Mesendoderm (in vitro differentiated cells): ENCODE results near the gene CDC7.
"Not testable (repeated sequence)": the region's sequence is repeated elsewhere in the genome, so short reads cannot be mapped to it uniquely, and the experiment has no call there.

ENCODE experiments used
- DNase-seq: peaks from one replicate; pipeline ENCODE4 v3.0.0; 2013
- H2AK5ac ChIP-seq: 2 replicates; pipeline ENCODE4 v1.6.1; 2013; ENCODE audit warnings: low read length, inconsistent platforms
- H2BK120ac ChIP-seq: 2 replicates; pipeline ENCODE4 v1.6.1; 2013; ENCODE audit warnings: low read depth, mild to moderate bottlenecking, low read length, moderate library complexity, mixed read lengths
- H2BK15ac ChIP-seq: replicated peaks from 2 replicates; pipeline ENCODE4 v1.6.1; 2013; ENCODE audit warnings: low read depth, mild to moderate bottlenecking, moderate library complexity
- H2BK5ac ChIP-seq: 2 replicates; pipeline ENCODE4 v1.6.1; 2013; ENCODE audit warnings: low read length, inconsistent platforms
- H3K18ac ChIP-seq: 2 replicates; pipeline ENCODE4 v1.6.1; 2013; ENCODE audit warnings: mild to moderate bottlenecking, low read length, mixed read lengths
- H3K23ac ChIP-seq: one replicate; pipeline ENCODE4 v1.6.1; 2013; ENCODE audit warnings: low read length
- H3K27ac ChIP-seq: 2 replicates; pipeline ENCODE4 v1.5.1; 2013; ENCODE audit warnings: low read depth, mild to moderate bottlenecking, inconsistent platforms, low read length, moderate library complexity
- H3K27me3 ChIP-seq: 2 replicates; pipeline ENCODE4 v1.6.1; 2013; ENCODE audit warnings: low read length, control low read depth, mild to moderate bottlenecking, inconsistent platforms; ENCODE audit not compliant: insufficient read depth, poor library complexity
- H3K36me3 ChIP-seq: 2 replicates; pipeline ENCODE4 v1.6.1; 2013; ENCODE audit warnings: low read length, inconsistent platforms; ENCODE audit not compliant: control insufficient read depth, insufficient read depth
- H3K4ac ChIP-seq: one replicate; pipeline ENCODE4 v1.6.1; 2013; ENCODE audit warnings: low read depth, mild to moderate bottlenecking, low read length, moderate library complexity
- H3K4me1 ChIP-seq: 2 replicates; pipeline ENCODE4 v1.6.1; 2013; ENCODE audit warnings: low read depth, low read length, inconsistent platforms; ENCODE audit not compliant: control insufficient read depth
- H3K4me2 ChIP-seq: 2 replicates; pipeline ENCODE4 v1.6.1; 2013; ENCODE audit warnings: low read length
- H3K4me3 ChIP-seq: 2 replicates; pipeline ENCODE4 v1.5.1; 2013; ENCODE audit warnings: mild to moderate bottlenecking, low read length
- H3K56ac ChIP-seq: one replicate; pipeline ENCODE4 v1.6.1; 2013; ENCODE audit warnings: low read length
- H3K79me1 ChIP-seq: 2 replicates; pipeline ENCODE4 v1.6.1; 2013; ENCODE audit warnings: low read length, inconsistent platforms
- H3K79me2 ChIP-seq: 2 replicates; pipeline ENCODE4 v1.6.1; 2013; ENCODE audit warnings: mild to moderate bottlenecking, low read length; ENCODE audit not compliant: control insufficient read depth, insufficient read depth
- H3K9ac ChIP-seq: 2 replicates; pipeline ENCODE4 v1.6.1; 2013; ENCODE audit warnings: low read length, inconsistent platforms
- H4K5ac ChIP-seq: one replicate; pipeline ENCODE4 v1.6.1; 2013; ENCODE audit warnings: low read length
- H4K8ac ChIP-seq: one replicate; pipeline ENCODE4 v1.6.1; 2013; ENCODE audit warnings: low read depth, mild to moderate bottlenecking, control low read depth, low read length, moderate library complexity
- WGBS: extraction: QIAGEN DNeasy Blood & Tissue Kit; methylation state at CpG from one replicate; pipeline ENCODE4 v1.1.7; 2013; ENCODE audit warnings: low lambda C conversion rate, missing lambda C conversion rate; ENCODE audit not compliant: insufficient coverage; ENCODE audit errors: extremely low coverage; 5-methylcytosine and 5-hydroxymethylcytosine counted together

CDC7 gene

DNA sequence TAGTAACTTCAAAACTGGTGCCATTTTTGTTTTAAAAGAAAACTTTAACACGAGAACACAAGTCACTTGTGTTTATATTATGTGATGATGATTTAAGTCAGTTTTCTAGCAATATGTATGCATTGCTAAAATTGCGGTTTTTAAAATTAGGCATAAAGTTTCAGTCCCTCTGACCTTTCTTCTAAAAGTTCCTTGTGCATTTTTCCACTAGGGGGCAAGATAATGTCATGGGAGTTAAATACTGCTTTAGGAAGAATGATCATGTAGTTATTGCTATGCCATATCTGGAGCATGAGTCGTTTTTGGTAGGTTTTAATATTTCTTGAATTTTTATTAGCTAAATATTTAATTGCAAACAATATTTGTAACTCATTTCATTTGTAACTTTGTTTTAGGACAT is 10.7 kb downstream of the CDC7 start:
- H3K36me3 ChIP-seq, result no peaks in the 10 kb centered on the region

GRCh38 chr1:91513160-91513559 is 12.5 kb downstream of the CDC7 start:
- WGBS, result no CpG with 5 or more reads among the region's 2 CpGs
- H4K8ac ChIP-seq, result no peak overlapping the region
- DNase-seq, result no peak

More for the DNA sequence above, 10.7 kb downstream of the CDC7 start:
- Histone ChIP-seq H4K5ac (no peak overlapping the region), H3K27ac (no peak overlapping the region), H3K4me3 (no peak overlapping the region), H3K4me2 (no peak overlapping the region), H4K8ac (no peak overlapping the region), H3K27me3 (no peaks in the 10 kb centered on the region), H3K79me1 (no peaks in the 10 kb centered on the region), H3K4me1 (no peaks in the 10 kb centered on the region), H2BK15ac (no peak overlapping the region), H3K9ac (no peak overlapping the region), H3K79me2 (no peaks in the 10 kb centered on the region), H2BK120ac (no peak overlapping the region), H3K4ac (no peak overlapping the region), H3K23ac (no peak overlapping the region), H2AK5ac (no peak overlapping the region), H3K56ac (no peak overlapping the region), H2BK5ac (no peak overlapping the region), H3K18ac (no peak overlapping the region)
- peak; percentile 48 for DNase-seq
- no CpG with 5 or more reads among the region's 3 CpGs for WGBS

DNA sequence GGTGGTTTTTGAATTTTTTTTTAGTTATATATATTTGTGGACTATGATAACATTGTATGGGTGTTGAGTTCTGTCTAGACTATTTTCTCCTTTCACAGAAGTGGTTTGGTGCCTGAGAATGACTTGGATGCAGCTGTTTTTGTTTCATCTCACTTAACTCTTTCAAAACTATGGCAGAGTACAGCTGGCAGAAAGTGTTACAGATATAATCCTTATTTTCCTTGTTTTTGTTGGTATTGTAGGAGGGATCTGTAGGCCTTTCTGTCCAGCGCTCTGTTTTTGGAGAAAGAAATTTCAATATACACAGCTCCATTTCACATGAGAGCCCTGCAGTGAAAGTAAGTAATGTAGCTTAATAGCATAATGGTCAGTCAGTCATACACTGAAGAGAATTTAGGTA is 13.1 kb downstream of the CDC7 start:
- Histone ChIP-seq H3K79me2 (no peaks in the 10 kb centered on the region), H4K8ac (no peak overlapping the region), H3K9ac (no peak overlapping the region), H3K56ac (no peak overlapping the region), H2BK120ac (no peak overlapping the region), H3K27ac (no peak overlapping the region), H3K4me1 (no peaks in the 10 kb centered on the region), H3K79me1 (no peaks in the 10 kb centered on the region), H2AK5ac (no peak overlapping the region), H3K36me3 (no peaks in the 10 kb centered on the region), H3K23ac (no peak overlapping the region), H3K4me3 (no peak overlapping the region), H3K4me2 (no peak overlapping the region), H3K18ac (no peak overlapping the region), H3K4ac (no peak overlapping the region), H2BK5ac (no peak overlapping the region), H2BK15ac (no peak overlapping the region), H3K27me3 (no peaks in the 10 kb centered on the region), H4K5ac (no peak overlapping the region)
- no peak for DNase-seq
- no CpG with 5 or more reads among the region's 1 CpG for WGBS

More at GRCh38 chr1:91513160-91513559, 12.5 kb downstream of the CDC7 start:
- no peak overlapping the region for H3K56ac ChIP-seq
- H2BK15ac ChIP-seq, result no peak overlapping the region
- no peaks in the 10 kb centered on the region for H3K4me1 ChIP-seq
- H3K79me1 ChIP-seq, result no peaks in the 10 kb centered on the region
- no peak overlapping the region for H3K4ac ChIP-seq
- no peaks in the 10 kb centered on the region for H3K36me3 ChIP-seq
- no peak overlapping the region for H3K4me3 ChIP-seq
- H3K9ac ChIP-seq, result no peak overlapping the region
- H3K27me3 ChIP-seq, result no peaks in the 10 kb centered on the region
- no peak overlapping the region for H3K23ac ChIP-seq
- H3K27ac ChIP-seq, result no peak overlapping the region
- no peak overlapping the region for H2BK5ac ChIP-seq
- H3K79me2 ChIP-seq, result no peaks in the 10 kb centered on the region
- no peak overlapping the region for H4K5ac ChIP-seq
- H2BK120ac ChIP-seq, result no peak overlapping the region
- no peak overlapping the region for H3K18ac ChIP-seq
- no peak overlapping the region for H2AK5ac ChIP-seq
- H3K4me2 ChIP-seq, result no peak overlapping the region

DNA sequence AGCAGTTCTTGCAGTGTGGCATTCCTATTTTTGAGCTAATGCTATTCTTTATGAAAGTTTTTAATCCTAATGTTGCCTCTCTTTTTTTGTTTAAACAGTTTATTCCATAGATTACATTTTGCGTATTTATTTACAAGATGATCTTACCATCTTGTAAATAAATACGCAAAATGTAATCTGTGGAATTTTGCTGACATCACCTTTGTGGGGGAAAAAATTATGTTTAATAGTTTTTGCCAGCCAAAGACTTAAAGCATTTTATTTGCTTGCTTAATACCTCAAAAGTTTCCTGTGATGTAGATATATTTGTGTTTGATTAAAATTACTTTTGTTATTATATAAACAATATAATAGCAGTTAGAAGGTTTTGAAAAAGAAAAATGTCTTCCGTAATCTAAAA is 15.3 kb downstream of the CDC7 start:
- Histone ChIP-seq H2AK5ac (no peak overlapping the region), H3K4me2 (no peak overlapping the region), H3K4me1 (no peaks in the 10 kb centered on the region), H3K56ac (no peak overlapping the region), H3K4me3 (no peak overlapping the region), H3K79me2 (no peaks in the 10 kb centered on the region), H3K18ac (no peak overlapping the region), H3K23ac (no peak overlapping the region), H4K5ac (no peak overlapping the region), H3K27ac (no peak overlapping the region), H3K36me3 (no peaks in the 10 kb centered on the region), H3K9ac (no peak overlapping the region), H2BK5ac (no peak overlapping the region), H3K4ac (no peak overlapping the region), H2BK120ac (no peak overlapping the region), H2BK15ac (no peak overlapping the region), H4K8ac (no peak overlapping the region), H3K79me1 (no peaks in the 10 kb centered on the region), H3K27me3 (no peaks in the 10 kb centered on the region)
- WGBS, result no CpG with 5 or more reads among the region's 3 CpGs
- DNase-seq, result no peak

DNA sequence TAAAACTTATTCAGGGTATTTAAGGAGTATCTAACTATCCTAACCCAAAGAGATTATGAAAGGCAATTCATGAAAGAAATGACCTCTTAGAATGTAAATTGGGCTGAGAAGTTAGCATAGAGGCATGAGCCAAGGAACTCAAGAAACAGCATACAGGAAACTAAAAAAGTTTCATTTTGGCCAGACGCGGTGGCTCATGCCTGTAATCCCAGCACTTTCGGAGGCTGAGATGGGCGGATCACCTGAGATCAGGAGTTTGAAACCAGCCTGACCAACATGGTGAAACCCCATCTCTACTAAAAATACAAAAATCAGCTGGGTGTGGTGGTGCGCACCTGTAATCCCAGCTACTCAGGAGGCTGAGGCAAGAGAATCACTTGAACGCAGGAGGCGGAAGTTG is 16.0 kb downstream of the CDC7 start:
- not testable (repeated sequence) for H2BK5ac ChIP-seq, H2BK120ac ChIP-seq, H3K56ac ChIP-seq, H3K4ac ChIP-seq, H3K4me3 ChIP-seq, H3K27ac ChIP-seq, H3K4me2 ChIP-seq, H2AK5ac ChIP-seq, DNase-seq, H4K8ac ChIP-seq, H3K23ac ChIP-seq, H3K4me1 ChIP-seq, H3K27me3 ChIP-seq, H3K9ac ChIP-seq, H3K79me1 ChIP-seq, H3K36me3 ChIP-seq, H4K5ac ChIP-seq, H2BK15ac ChIP-seq, H3K79me2 ChIP-seq, H3K18ac ChIP-seq
- no CpG with 5 or more reads among the region's 7 CpGs for WGBS

DNA sequence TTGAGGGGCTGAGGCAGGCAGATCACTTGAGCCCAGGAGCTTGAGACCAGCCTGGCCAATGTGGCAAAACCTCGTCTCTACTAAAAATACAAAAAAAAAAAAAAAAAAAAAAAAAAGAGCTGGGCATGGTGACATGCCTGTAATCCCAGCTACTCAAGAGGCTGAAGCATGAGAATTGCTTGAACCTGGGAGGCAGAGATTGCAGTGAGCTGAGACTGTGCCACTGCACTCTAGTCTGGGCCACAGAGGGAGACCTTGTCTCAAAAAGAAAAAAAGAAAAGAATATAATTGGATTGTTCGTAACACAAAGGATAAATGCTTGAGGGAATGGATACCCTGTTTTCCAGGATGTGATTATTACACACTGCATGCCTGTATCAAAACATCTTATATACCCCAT is 18.5 kb downstream of the CDC7 start:
- H3K79me1 ChIP-seq, H3K4ac ChIP-seq, H3K56ac ChIP-seq, H3K27ac ChIP-seq, H3K9ac ChIP-seq, H2BK15ac ChIP-seq, H3K79me2 ChIP-seq, H3K27me3 ChIP-seq, H4K8ac ChIP-seq, H4K5ac ChIP-seq, H3K4me1 ChIP-seq, H2BK120ac ChIP-seq, H3K18ac ChIP-seq, DNase-seq, H2AK5ac ChIP-seq, H3K4me2 ChIP-seq, H2BK5ac ChIP-seq, H3K23ac ChIP-seq, H3K36me3 ChIP-seq, H3K4me3 ChIP-seq: not testable (repeated sequence)
- WGBS, result no CpG with 5 or more reads among the region's 2 CpGs
